Upper lobe of right lung (tissue), 1 donor: ENCODE measurements around the gene NBPF4. TPM values are rescaled to one million over a fixed set of nuclear protein-coding genes. Genes with fewer than 3 reads are reported as not detected.
"Not testable (repeated sequence)": the region's sequence is repeated elsewhere in the genome, so short reads cannot be mapped to it uniquely, and the experiment has no call there.

ENCODE experiments used
- ATAC-seq: fragments of 200-7000 bp; cut with Tn5 transposase; one replicate; pipeline ENCODE4 v1.9.1; 2020; ENCODE audit warnings: mild to moderate bottlenecking, moderate library complexity
- DNase-seq: peaks from one replicate; pipeline ENCODE4 v3.0.0-alpha.2; 2020
- H3K27ac ChIP-seq: fragments of 200-600 bp; one replicate; pipeline ENCODE4 v1.8.0; 2022
- H3K27me3 ChIP-seq: fragments of 200-600 bp; one replicate; pipeline ENCODE4 v1.8.0; 2022; ENCODE audit warnings: mild to moderate bottlenecking
- H3K36me3 ChIP-seq: fragments of 200-600 bp; one replicate; pipeline ENCODE4 v1.8.0; 2022
- H3K4me1 ChIP-seq: fragments of 200-600 bp; one replicate; pipeline ENCODE4 v1.8.0; 2022
- H3K4me3 ChIP-seq: fragments of 200-600 bp; one replicate; pipeline ENCODE4 v1.8.0; 2022; ENCODE audit warnings: mild to moderate bottlenecking
- H3K9me3 ChIP-seq: fragments of 200-600 bp; one replicate; pipeline ENCODE4 v1.8.0; 2022
- intact Hi-C: fragments of 100-400 bp; cut with DNase I; formaldehyde crosslinking; loops from one replicate; pipeline ENCODE4 v1.11.0; 2022
- long read RNA-seq: library from polyadenylated mRNA; unstranded; transcript quantifications from one replicate; pipeline ENCODE4 v2.0.0, GENCODE V29; 2021
- total RNA-seq: library from RNA; stranded (reverse); fragmentation: NEBNext Ultra II Directional; extraction: Animal tissue kit (Norgen Biotek cat#: 25700); gene quantifications from one replicate; pipeline ENCODE4 v1.2.1, GENCODE V29; 2021
- donor health status: DM: no; HTN: yes; CAD: no; lungs with severe emphysema.

Gene NBPF4, protein sequence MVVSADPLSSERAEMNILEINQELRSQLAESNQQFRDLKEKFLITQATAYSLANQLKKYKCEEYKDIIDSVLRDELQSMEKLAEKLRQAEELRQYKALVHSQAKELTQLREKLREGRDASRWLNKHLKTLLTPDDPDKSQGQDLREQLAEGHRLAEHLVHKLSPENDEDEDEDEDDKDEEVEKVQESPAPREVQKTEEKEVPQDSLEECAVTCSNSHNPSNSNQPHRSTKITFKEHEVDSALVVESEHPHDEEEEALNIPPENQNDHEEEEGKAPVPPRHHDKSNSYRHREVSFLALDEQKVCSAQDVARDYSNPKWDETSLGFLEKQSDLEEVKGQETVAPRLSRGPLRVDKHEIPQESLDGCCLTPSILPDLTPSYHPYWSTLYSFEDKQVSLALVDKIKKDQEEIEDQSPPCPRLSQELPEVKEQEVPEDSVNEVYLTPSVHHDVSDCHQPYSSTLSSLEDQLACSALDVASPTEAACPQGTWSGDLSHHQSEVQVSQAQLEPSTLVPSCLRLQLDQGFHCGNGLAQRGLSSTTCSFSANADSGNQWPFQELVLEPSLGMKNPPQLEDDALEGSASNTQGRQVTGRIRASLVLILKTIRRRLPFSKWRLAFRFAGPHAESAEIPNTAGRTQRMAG
- not detected for total RNA-seq
- long read RNA-seq, result 0 reads

DNA sequence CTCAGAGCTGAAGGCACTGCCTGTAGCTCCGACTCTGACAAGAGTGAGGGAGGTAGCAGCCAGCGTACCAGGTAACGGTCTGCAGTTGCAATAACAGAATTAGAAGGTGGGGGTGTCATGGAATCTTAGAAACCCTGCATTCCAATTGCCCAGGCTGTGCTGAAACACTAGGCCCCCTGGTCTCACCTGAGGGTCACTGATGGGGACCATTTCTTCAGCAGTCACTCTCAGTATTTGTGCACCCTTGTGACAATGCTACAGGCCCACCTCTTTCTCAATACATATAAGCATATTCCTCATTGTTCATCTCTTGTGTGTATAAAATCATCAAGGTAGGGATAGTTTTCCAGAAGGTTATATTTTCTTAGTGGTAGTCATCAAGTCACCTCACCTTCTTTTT, at the start of gene NBPF4:
Gene NBPF4, minus strand, starts transcription at position 101 of the 400 bp plus-strand sequence. CDS start 315 bp downstream, outside the sequence.
- H3K27ac ChIP-seq, H3K36me3 ChIP-seq, ATAC-seq, H3K4me1 ChIP-seq, H3K27me3 ChIP-seq, DNase-seq, H3K9me3 ChIP-seq, intact Hi-C loops, H3K4me3 ChIP-seq: not testable (repeated sequence)

DNA sequence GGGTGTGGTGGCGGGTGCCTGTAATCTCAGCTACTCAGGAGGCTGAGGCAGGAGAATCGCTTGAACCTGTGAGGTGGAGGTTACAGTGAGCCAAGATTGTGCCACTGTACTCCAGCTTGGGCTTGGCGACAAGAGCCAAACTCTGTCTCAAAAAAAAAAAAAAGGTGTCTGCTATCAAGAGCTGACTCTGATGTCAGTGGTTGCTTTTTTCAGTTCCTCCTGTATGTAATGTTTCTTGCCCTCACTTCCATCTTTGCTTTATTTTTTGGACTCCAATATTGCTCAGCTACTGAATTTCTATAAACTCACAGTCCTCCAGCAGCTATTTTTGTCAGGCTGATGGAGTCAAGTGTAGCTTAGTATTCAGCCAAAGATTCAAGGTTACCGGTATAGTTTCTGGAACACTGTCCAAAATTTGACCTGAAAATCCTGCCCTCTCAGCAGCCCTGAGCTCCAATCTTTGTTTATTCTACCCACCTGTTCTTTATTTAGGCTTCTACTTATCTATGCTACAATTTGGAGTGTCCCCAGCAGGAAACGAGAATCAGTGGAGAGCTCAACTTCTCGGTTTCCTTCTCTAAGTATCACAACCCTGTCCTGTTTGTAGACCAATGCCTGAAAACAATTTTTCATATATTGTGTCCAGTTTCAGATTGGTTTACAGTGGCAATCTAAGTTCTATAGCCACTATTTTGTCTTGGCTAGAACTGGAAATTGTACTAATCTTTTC, 38.8 kb upstream of the NBPF4 start:
- intact Hi-C loops, H3K27me3 ChIP-seq, H3K9me3 ChIP-seq, H3K27ac ChIP-seq, ATAC-seq, H3K36me3 ChIP-seq, H3K4me1 ChIP-seq, H3K4me3 ChIP-seq, DNase-seq: not testable (repeated sequence)

DNA sequence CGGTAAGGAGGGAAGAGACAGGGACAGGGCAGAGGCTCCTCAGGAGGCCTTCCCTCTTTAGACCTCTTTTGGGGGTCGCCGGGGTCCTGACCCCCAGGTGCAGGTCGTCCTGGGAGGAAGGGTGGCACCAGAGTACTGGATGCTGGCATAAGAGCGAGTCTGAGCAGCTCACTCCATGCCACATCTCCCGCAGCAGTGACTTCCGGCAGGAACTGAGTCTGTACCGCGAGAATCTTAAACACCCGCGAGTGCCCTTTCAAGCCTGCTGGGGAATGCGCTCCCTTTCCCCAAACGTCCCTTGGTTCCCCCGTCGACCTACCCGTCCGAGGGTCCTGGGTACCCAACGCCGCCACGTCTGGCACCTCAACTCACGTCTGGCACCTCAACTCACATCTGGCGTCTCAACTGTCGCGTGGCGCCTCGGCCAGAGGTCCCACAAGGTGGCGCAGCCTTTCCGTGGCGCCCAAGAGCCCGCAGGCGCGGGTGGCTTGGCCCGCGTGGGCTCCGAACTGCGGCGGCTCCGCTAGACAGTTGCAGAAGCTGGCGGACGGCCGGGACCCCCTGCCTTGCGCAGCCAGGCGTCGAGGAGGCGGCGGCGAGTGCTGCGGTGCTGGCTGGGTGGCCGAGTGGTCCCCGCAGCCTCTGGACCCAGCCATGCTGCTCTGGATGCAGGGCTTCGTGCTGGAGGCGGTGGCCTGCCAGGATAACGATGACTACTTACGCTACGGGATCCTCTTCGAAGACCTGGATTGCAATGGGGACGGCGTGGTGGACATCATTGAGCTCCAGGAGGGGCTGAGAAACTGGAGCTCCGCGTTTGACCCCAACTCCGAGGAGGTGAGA, 28.8 kb upstream of the NBPF4 start:
- H3K9me3 ChIP-seq, H3K27ac ChIP-seq, H3K4me1 ChIP-seq, intact Hi-C loops, H3K4me3 ChIP-seq, H3K36me3 ChIP-seq, H3K27me3 ChIP-seq, DNase-seq: not testable (repeated sequence)
- ATAC-seq, result peak; percentile 83

DNA sequence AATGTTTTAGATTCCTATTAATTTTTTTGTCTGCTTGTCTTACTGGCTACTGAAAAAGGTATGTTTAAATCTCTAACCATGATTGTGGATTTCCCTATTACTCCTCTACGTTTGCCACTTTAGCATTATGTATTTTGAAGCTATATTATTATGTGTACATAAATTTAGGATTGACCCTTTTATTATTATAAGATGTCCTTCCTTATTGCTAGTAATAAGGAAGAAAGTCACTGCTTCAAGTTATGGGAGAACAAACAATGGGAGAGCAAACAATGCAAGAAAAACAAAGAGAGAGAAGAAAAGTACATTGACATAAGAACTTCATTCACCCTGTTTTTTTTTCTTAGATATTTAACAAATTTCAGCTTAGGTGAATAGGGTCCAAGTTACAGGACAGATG, 23.2 kb upstream of the NBPF4 start:
- DNase-seq, H3K4me3 ChIP-seq, H3K9me3 ChIP-seq, H3K4me1 ChIP-seq, H3K36me3 ChIP-seq, H3K27me3 ChIP-seq, ATAC-seq, intact Hi-C loops, H3K27ac ChIP-seq: not testable (repeated sequence)

DNA sequence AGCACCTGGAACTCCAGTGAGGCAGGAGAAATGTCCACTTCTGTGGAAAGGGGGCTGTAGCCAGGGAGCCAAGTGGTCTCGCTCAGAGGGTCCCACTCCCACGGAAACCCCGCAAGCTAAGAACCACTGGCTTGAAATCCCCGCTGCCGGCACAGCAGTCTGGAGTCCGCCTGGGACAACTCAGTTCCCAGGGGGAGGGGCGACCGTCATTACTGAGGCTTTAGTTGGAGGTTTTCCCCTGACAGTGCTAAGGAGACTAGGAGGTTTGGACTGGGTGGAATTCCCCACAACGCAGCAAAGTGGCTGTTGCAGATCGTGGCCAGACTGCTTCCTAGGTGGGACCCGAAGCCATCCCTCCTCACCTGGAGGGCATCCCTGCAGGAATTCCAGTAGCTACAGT, 18.1 kb upstream of the NBPF4 start:
- ATAC-seq, DNase-seq, H3K36me3 ChIP-seq, H3K4me1 ChIP-seq, H3K27me3 ChIP-seq, H3K9me3 ChIP-seq, H3K4me3 ChIP-seq, intact Hi-C loops, H3K27ac ChIP-seq: not testable (repeated sequence)

DNA sequence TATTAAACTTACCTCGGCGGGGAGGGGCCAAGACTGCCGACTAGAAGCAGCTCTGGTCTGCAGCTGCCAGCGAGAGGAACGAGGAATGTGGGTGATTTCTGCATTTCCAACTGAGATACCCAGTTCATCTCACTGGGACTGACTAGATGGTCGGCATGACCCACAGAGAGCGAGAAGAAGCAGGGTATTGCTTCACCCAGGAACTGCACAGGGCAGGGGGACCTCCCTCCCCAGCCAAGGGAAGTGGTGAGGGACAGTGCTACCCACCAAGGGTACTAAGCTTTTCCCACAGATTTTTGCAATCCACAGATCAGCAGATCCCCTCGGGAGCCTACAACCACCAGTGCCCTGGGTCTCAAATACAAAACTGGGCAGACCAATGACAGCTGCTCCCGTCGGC, 17.6 kb upstream of the NBPF4 start:
- ATAC-seq, H3K4me1 ChIP-seq, H3K36me3 ChIP-seq, DNase-seq, intact Hi-C loops, H3K9me3 ChIP-seq, H3K4me3 ChIP-seq, H3K27ac ChIP-seq, H3K27me3 ChIP-seq: not testable (repeated sequence)

DNA sequence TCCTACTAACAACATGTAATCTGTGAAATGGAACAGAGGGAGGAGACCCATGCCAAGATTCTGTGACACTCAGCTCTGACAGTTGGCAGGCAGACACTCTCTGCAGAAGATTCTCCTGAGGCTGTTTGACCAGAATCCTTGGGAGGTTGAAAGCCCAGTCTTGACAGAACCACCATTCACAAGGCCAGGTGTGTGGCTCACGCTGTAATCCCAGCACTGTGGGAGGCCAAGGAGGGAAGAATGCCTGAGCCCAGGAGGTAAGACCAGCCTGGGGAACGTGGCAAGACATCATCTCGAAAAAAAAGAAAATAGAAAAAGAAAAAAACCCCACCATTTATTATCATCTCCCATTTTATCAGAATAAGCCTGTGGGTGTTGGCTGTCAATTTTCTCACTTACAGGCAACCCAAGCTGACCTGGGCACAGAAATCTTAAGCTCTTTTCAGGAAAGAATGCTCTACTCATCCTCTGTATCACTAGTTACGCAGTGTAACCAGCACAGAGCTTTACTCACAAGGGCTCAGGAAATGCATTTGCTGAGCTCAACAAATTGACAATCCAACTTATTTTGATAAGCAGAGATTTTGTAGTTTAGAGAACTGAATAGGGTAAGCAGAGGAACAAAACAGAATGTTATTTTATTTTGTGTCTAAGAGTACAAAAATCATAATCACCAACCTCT, 16.8 kb upstream of the NBPF4 start:
- H3K4me3 ChIP-seq, H3K4me1 ChIP-seq, DNase-seq, H3K36me3 ChIP-seq, H3K27me3 ChIP-seq, H3K27ac ChIP-seq, ATAC-seq, H3K9me3 ChIP-seq, intact Hi-C loops: not testable (repeated sequence)

DNA sequence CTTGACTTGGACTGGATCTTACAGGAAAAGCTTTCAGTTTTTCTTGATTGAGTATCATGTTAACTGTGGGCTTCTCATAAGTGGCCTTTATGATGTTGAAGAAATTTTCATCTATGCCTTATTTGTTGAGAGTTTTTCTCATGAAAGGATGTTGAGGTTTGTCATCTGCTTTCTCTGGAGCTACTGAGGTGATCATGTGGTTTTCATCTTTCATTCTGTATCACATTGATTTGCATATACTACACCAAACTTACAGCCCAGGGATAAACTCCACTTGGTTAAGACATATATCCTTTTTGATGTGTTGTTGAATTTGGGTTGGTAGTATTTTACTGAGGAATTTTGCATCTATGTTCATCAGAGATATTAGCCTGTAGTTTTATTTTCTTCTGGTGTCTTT, 11.6 kb upstream of the NBPF4 start:
- H3K9me3 ChIP-seq, intact Hi-C loops, DNase-seq, H3K4me1 ChIP-seq, H3K27me3 ChIP-seq, ATAC-seq, H3K36me3 ChIP-seq, H3K4me3 ChIP-seq, H3K27ac ChIP-seq: not testable (repeated sequence)

DNA sequence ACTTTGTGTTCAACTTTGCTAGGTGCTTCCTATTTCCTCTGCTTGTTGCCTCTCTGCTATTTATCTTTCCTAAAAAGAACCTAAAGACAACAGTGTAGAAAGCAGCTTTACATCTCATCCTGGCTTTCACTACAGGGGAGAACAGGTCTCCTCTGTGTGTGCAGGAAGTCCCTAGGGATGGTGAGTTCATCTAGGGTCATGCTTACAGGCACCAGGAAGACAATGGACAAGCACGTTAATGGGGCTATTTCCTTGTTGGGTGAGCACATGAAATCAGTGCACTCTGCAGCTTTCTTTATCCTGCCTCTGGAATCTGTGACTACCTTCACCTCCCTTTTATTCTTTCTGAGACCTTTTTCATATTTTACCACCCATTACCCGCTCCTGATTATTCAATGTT, 4.5 kb downstream of the NBPF4 start:
- H3K27me3 ChIP-seq, intact Hi-C loops, H3K4me3 ChIP-seq, DNase-seq, H3K36me3 ChIP-seq, ATAC-seq, H3K9me3 ChIP-seq, H3K27ac ChIP-seq, H3K4me1 ChIP-seq: not testable (repeated sequence)

DNA sequence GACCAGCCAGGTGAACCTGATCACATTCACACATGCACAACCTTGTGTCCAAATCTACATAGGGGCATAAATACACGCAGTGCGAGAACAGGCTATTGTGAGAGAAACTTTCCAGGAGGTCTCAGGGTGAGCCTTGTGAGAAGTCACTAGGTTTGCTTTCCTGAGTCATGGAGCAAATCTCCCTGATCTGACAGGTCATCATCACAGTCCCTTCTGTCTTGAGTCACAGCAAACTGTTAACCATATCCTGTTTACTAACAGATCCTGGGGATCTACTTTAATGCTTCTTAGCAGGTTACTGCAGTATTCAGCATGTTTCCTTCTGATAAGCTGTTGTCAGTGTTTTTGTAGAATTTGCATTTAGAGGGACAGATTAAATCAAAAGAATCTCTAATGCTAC, 8.6 kb downstream of the NBPF4 start:
- H3K9me3 ChIP-seq, intact Hi-C loops, DNase-seq, H3K27ac ChIP-seq, H3K27me3 ChIP-seq, ATAC-seq, H3K36me3 ChIP-seq, H3K4me1 ChIP-seq, H3K4me3 ChIP-seq: not testable (repeated sequence)

DNA sequence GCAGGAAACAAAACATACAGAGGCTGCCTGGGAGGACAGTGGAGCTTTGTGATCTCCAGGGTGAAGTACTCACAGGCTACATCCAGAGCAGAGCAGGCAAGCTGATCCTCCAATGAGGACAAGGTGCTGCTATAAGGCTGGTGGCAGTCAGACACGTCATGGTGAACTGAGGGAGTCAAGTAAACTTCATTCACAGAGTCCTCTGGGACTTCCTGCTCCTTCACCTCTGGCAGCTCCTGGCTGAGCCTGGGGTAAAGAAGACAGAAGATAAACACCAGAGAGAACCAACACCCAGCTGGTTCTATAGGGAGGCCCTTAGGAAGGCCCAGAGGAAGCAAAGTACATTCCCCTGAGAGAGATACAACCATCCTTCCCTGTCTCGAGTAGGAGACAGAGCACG, 11.7 kb downstream of the NBPF4 start:
- not testable (repeated sequence) for ATAC-seq

DNA sequence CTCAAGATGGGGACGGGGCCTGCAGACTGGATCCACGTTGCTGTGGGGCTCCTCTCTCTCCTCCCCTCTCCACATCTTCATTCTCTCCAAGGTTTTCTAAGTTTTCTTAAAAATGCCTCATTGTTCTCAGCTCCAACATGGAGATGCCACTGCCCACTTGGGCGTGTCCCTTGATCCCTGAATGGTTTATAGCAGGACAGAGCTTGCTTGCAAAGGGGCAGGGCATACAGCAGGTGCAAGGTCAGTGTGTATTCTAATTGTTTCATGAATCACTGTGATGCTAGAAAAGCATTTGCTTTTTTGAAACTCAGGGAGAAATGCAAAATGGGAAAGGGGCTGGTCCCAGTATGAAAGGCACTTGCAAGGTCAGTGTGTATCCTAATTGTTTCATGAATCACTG, 13.9 kb downstream of the NBPF4 start:
- DNase-seq, H3K4me1 ChIP-seq, ATAC-seq, intact Hi-C loops, H3K27me3 ChIP-seq, H3K27ac ChIP-seq, H3K9me3 ChIP-seq, H3K4me3 ChIP-seq, H3K36me3 ChIP-seq: not testable (repeated sequence)

More for the DNA sequence above, 11.7 kb downstream of the NBPF4 start:
- H3K4me3 ChIP-seq, H3K9me3 ChIP-seq, H3K27me3 ChIP-seq, DNase-seq, H3K4me1 ChIP-seq, H3K27ac ChIP-seq, H3K36me3 ChIP-seq, intact Hi-C loops: not testable (repeated sequence)

DNA sequence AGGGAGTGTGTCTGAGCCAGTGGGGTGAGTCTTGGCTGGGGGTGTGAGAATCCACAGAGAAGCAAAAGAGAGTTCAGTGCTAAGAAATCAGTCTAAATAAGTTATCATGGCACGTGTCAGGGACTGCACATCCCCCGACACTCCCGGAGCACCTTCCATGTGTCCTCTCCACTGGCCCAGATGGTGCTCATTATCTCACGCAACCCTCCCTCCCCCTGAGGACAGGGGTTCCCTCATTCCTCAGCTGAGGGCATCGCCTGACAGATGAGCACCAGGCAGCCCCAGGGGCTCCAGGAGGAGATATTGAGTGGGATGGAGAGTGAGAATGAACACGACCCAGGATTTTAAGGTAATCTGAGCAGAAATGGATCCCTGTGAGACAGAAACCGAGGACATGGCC, 16.1 kb downstream of the NBPF4 start:
- DNase-seq, H3K9me3 ChIP-seq, H3K27me3 ChIP-seq, H3K36me3 ChIP-seq, intact Hi-C loops, H3K4me3 ChIP-seq, ATAC-seq, H3K27ac ChIP-seq, H3K4me1 ChIP-seq: not testable (repeated sequence)
